K562 (cell line): ENCODE measurements around the gene ZBTB43. TPM values are rescaled to one million over a fixed set of nuclear protein-coding genes. Genes with fewer than 3 reads are reported as not detected.

ENCODE experiments used
- ATAC-seq: fragments of 200-7000 bp; cut with Tn5 transposase; 3 replicates; pipeline ENCODE4 v1.9.1; 2020; ENCODE audit warnings: moderate library complexity
- BruUV-seq: library from RNA; stranded (reverse); fragments of 400-500 nt; replicated peaks from 2 replicates; lab custom pipeline; 2021; lab: Mats Ljungman, UMichigan
- CTCF ChIA-PET: fragments of 300-600 bp; formaldehyde crosslinking; extraction: SDS; loops from one replicate; lab custom pipeline; 2021; ENCODE audit warnings: low intra/inter-chr PET ratio; lab: Yijun Ruan, JAX
- POLR2A ChIA-PET: fragments of 300-600, 350-650 bp; sonication (Branson Sonifier 250); formaldehyde crosslinking; extraction: SDS; loops from one replicate; lab custom pipeline; 2021; ENCODE audit warnings: antibody characterized with exemption, inconsistent platforms; lab: Yijun Ruan, JAX
- DNase-seq, 4 experiments: peaks; one replicate each; pipeline versions ENCODE4 v3.0.0 to v3.0.0-alpha.2; 2011 to 2018; ENCODE audit warnings: low spot score in 3 of 4, mixed read lengths in 3 of 4; ENCODE audit errors: extremely low read depth in 1 of 4
- FAIRE-seq: peaks from 2 replicates; lab custom pipeline; 2011; peaks lifted over from hg19 to GRCh38; lab: Jason Lieb, UNC
- H2AFZ ChIP-seq: 2 replicates; pipeline ENCODE4 v1.6.0; 2011; ENCODE audit warnings: low read depth, low read length, control low read depth, inconsistent platforms
- H3K27ac ChIP-seq: fragments of 200-600 bp; 3 replicates; pipeline ENCODE4 v1.8.0; 2011; ENCODE audit warnings: low read depth, mild to moderate bottlenecking, control low read depth, inconsistent platforms, low read length, moderate library complexity, mixed read lengths; ENCODE audit errors: extremely low read depth
- H3K27me3 ChIP-seq, 2 experiments: fragments of 300-600 bp in 1 of 2; 2 replicates in 1 of 2; 3 replicates in 1 of 2; pipeline versions ENCODE4 v1.6.0 to v1.8.0; 2011; ENCODE audit warnings: inconsistent platforms in 2 of 2, low read length in 2 of 2, mild to moderate bottlenecking in 1 of 2, mixed read lengths in 1 of 2, moderate library complexity in 1 of 2; ENCODE audit not compliant: control insufficient read depth in 2 of 2, insufficient read depth in 2 of 2
- H3K36me3 ChIP-seq: fragments of 300-600 bp; 3 replicates; pipeline ENCODE4 v1.8.0; 2011; ENCODE audit warnings: mild to moderate bottlenecking, low read length, inconsistent platforms; ENCODE audit not compliant: control insufficient read depth, insufficient read depth
- H3K4me1 ChIP-seq, 2 experiments: fragments of 200-600 bp in 1 of 2; replicated peaks in 1 of 2; 2 replicates in 1 of 2; 3 replicates in 1 of 2; pipeline versions ENCODE4 v1.5.1 to v1.8.0; 2011; ENCODE audit warnings: inconsistent platforms in 2 of 2, low read length in 2 of 2, mild to moderate bottlenecking in 1 of 2, mixed read lengths in 1 of 2, moderate library complexity in 1 of 2; ENCODE audit not compliant: control insufficient read depth in 2 of 2, insufficient read depth in 2 of 2
- H3K4me2 ChIP-seq: 2 replicates; pipeline ENCODE4 v1.6.1; 2011; ENCODE audit warnings: low read length, control low read depth, inconsistent platforms, mixed read lengths; ENCODE audit not compliant: insufficient read depth
- H3K4me3 ChIP-seq: fragments of 200-600 bp; sonication (generic), shearing (Covaris generic); 2 replicates; pipeline ENCODE4 v1.5.1; 2016; ENCODE audit warnings: control low read depth, inconsistent platforms
- H3K79me2 ChIP-seq: fragments of 200-600 bp; 3 replicates; pipeline ENCODE4 v1.8.0; 2011; ENCODE audit warnings: low read length, inconsistent platforms; ENCODE audit not compliant: control insufficient read depth, insufficient read depth
- H3K9ac ChIP-seq, 2 experiments: 2 replicates each; pipeline versions ENCODE4 v1.6.0 to v1.6.1; 2011; ENCODE audit warnings: low read depth in 2 of 2, low read length in 2 of 2, control low read depth in 1 of 2, inconsistent platforms in 1 of 2, mild to moderate bottlenecking in 1 of 2, mixed read lengths in 1 of 2; ENCODE audit not compliant: insufficient read depth in 1 of 2
- H3K9me1 ChIP-seq: one replicate; pipeline ENCODE4 v1.6.0; 2011; ENCODE audit warnings: inconsistent platforms, mild to moderate bottlenecking, low read length, moderate library complexity; ENCODE audit not compliant: control insufficient read depth, insufficient read depth
- H3K9me3 ChIP-seq: replicated peaks from 2 replicates; pipeline ENCODE4 v1.5.1; 2011; ENCODE audit warnings: low read depth, low read length, inconsistent platforms; ENCODE audit not compliant: control insufficient read depth, insufficient read depth
- H4K20me1 ChIP-seq: replicated peaks from 2 replicates; pipeline ENCODE4 v1.6.1; 2011; ENCODE audit warnings: low read length, inconsistent platforms, mixed read lengths; ENCODE audit not compliant: control insufficient read depth, insufficient read depth
- BCOR ChIP-seq: fragments of 450-650 bp; IDR thresholded peaks from 2 replicates; pipeline ENCODE4 v1.6.1; 2016
- DPF2 ChIP-seq: fragments of 450-650 bp; IDR thresholded peaks from 2 replicates; pipeline ENCODE4 v1.6.1; 2016
- FOXO4 ChIP-seq: fragments of 450-650 bp; formaldehyde crosslinking; IDR thresholded peaks from 2 replicates; pipeline ENCODE4 v1.4.0; 2020; ENCODE audit warnings: mild to moderate bottlenecking, moderate library complexity
- HNRNPH1 ChIP-seq: fragments of 200-400 bp; formaldehyde crosslinking; optimal IDR thresholded peaks from 2 replicates; pipeline ENCODE3; 2017; ENCODE audit warnings: low read depth, mild to moderate bottlenecking, low read length, moderate library complexity
- MLLT1 ChIP-seq, 2 experiments: fragments of 450-650 bp; IDR thresholded peaks; 2 replicates each; pipeline ENCODE4 v1.6.1; 2016
- MTA3 ChIP-seq: fragments of 450-650 bp; formaldehyde crosslinking; IDR thresholded peaks from 2 replicates; pipeline ENCODE4 v1.6.1; 2017; ENCODE audit warnings: mild to moderate bottlenecking, borderline replicate concordance
- NCOA1 ChIP-seq: fragments of 450-650 bp; IDR thresholded peaks from 2 replicates; pipeline ENCODE4 v1.6.1; 2016; ENCODE audit warnings: low read depth
- PCBP2 ChIP-seq: fragments of 200-400 bp; formaldehyde crosslinking; IDR thresholded peaks from 2 replicates; pipeline ENCODE4 v1.6.1; 2018; ENCODE audit warnings: low read length, low read depth, mild to moderate bottlenecking, moderate library complexity; ENCODE audit not compliant: poor library complexity, severe bottlenecking
- SIRT6 ChIP-seq: IDR thresholded peaks from one replicate; pipeline ENCODE4 v1.6.1; 2012; ENCODE audit warnings: low read depth, mild to moderate bottlenecking, control low read depth, inconsistent platforms, low read length, moderate library complexity
- SMARCC2 ChIP-seq: fragments of 450-650 bp; IDR thresholded peaks from 2 replicates; pipeline ENCODE4 v1.6.1; 2017; ENCODE audit warnings: antibody characterized with exemption, moderate library complexity, mild to moderate bottlenecking, low read depth
- U2AF2 ChIP-seq: fragments of 200-400 bp; formaldehyde crosslinking; optimal IDR thresholded peaks from 2 replicates; pipeline ENCODE3; 2017; ENCODE audit warnings: low read depth, mild to moderate bottlenecking, low read length
- XRCC3 ChIP-seq: fragments of 450-650 bp; IDR thresholded peaks from 2 replicates; pipeline ENCODE4 v1.6.1; 2017; ENCODE audit warnings: mild to moderate bottlenecking, moderate library complexity
- ZBTB26 ChIP-seq: fragments of 450-650 bp; formaldehyde crosslinking; IDR thresholded peaks from 2 replicates; pipeline ENCODE4 v1.4.0; 2022; ENCODE audit warnings: missing genetic modification characterization
- ZHX1 ChIP-seq: fragments of 150-350 bp; conservative IDR thresholded peaks from 2 replicates; pipeline ENCODE4 v1.6.1; 2014; ENCODE audit warnings: low read length
- ZNF175 ChIP-seq: fragments of 200-800 bp; sonication (Bioruptor generic); IDR thresholded peaks from 2 replicates; pipeline ENCODE4 v1.6.1; 2016; ENCODE audit warnings: low read depth, mild to moderate bottlenecking, missing genetic modification characterization, missing compliant biosample characterization
- ZNF212 ChIP-seq: fragments of 450-650 bp; formaldehyde crosslinking; IDR thresholded peaks from 2 replicates; pipeline ENCODE4 v1.4.0; 2020; ENCODE audit warnings: mild to moderate bottlenecking
- ZNF444 ChIP-seq: fragments of 250-450 bp; sonication (Bioruptor Pico); IDR thresholded peaks from 2 replicates; pipeline ENCODE4 v1.4.0; 2020; ENCODE audit warnings: mild to moderate bottlenecking, moderate library complexity
- ZNF780A ChIP-seq: fragments of 250-450 bp; sonication (Bioruptor Pico); IDR thresholded peaks from 2 replicates; pipeline ENCODE4 v1.5.0; 2021; ENCODE audit warnings: mild to moderate bottlenecking
- WGBS: fragments of 100-300 bp; shearing (Covaris generic); methylation state at CpG from one replicate; pipeline ENCODE4 v1.1.6; 2016; ENCODE audit warnings: low coverage, mixed read lengths; ENCODE audit not compliant: insufficient coverage; ENCODE audit errors: missing lambda C conversion rate; 5-methylcytosine and 5-hydroxymethylcytosine counted together
- in situ Hi-C: fragments of 300-500 bp; cut with MboI; formaldehyde crosslinking; loops from 4 replicates; pipeline ENCODE4 v1.15.0; 2018; ENCODE audit warnings: inconsistent platforms, mixed read lengths
- intact Hi-C: fragments of 100-400 bp; cut with micrococcal nuclease; formaldehyde crosslinking; loops from 2 replicates; pipeline ENCODE4 v1.14.2; 2022
- polyA plus RNA-seq, 8 experiments: library from polyadenylated mRNA; depleted of rRNA in 4 of 8; stranded (reverse) in 5 of 8; unstranded in 3 of 8; fragments of >200 nt; fragmentation: Nextera tagmentation in 2 of 8; fragmentation: Illumina TruSeq in 1 of 8; extraction: Ambion mirVana in 2 of 8; extraction: Trizol in 1 of 8; gene quantifications; 2 replicates each; pipeline versions ENCODE4 v1.2.1 to v1.2.3, GENCODE V29; 2011 to 2014; ENCODE audit warnings: inconsistent platforms in 1 of 8, missing spikeins in 1 of 8
- total RNA-seq, 7 experiments: library from RNA; depleted of rRNA in 6 of 7; stranded (reverse); fragments of >200 nt in 6 of 7; fragmentation: Illumina TruSeq in 2 of 7; extraction: Trizol in 2 of 7; gene quantifications; 2 replicates each; pipeline versions ENCODE4 v1.2.1 to v1.2.3, GENCODE V29; 2011 to 2021; ENCODE audit warnings: low replicate concordance in 1 of 7

Gene ZBTB43
- total and polyA plus RNA-seq, 9 of the 15 experiments (the other 6 are each of a cell fraction or from before 2014, with no cell fraction given): 3.9 to 17.2 (median 9.1) TPM

- no TSS peak for BruUV-seq
- no peak for DNase-seq
- TF ChIP-seq FOXO4 (CRISPR knock-in tag): no peak
- no peak for TF ChIP-seq ZNF175 (CRISPR knock-in tag)
- TF ChIP-seq PCBP2: no peak
- no peak for TF ChIP-seq MLLT1 (IDR thresholded peaks at IDR 0.05)
- TF ChIP-seq SMARCC2: no peak
- no peak for TF ChIP-seq XRCC3
- no peak for TF ChIP-seq MTA3
- TF ChIP-seq ZNF212 (CRISPR knock-in tag): no peak
- TF ChIP-seq ZNF780A (CRISPR knock-in tag): no peak
- no peak for TF ChIP-seq ZHX1
- TF ChIP-seq ZNF444 (CRISPR knock-in tag): no peak
- no peak for TF ChIP-seq ZBTB26
- no peak for TF ChIP-seq SIRT6
- TF ChIP-seq U2AF2: no peak
- no peak for TF ChIP-seq DPF2
- TF ChIP-seq HNRNPH1: no peak
- no peak for TF ChIP-seq NCOA1
- no peak for TF ChIP-seq BCOR
Observed at GRCh38 chr9:126838895-126839294, 34.1 kb downstream of the ZBTB43 start.

More at GRCh38 chr9:126838895-126839294, 34.1 kb downstream of the ZBTB43 start:
- H3K27me3 ChIP-seq: no peaks in the 10 kb centered on the region
- H3K4me3 ChIP-seq: no peak overlapping the region
- H4K20me1 ChIP-seq: no peaks in the 10 kb centered on the region
- no peak overlapping the region; the same call in 1 of the 2 replicates for H3K4me2 ChIP-seq
- no peak overlapping the region for H3K9ac ChIP-seq
- no peaks in the 10 kb centered on the region for H3K9me3 ChIP-seq
- peaks cover 8 to 17% of the 10 kb centered on the region in 2 experiments for H3K4me1 ChIP-seq
- peaks cover 8% of the 10 kb centered on the region for H3K9me1 ChIP-seq
- CTCF ChIA-PET: no interaction called here
- ATAC-seq (no peak), FAIRE-seq (no peak)
- H3K79me2 ChIP-seq: peaks cover 12% of the 10 kb centered on the region; the same call in 2 of the 3 replicates
- intact Hi-C loops (no loop called here), in situ Hi-C loops (no loop called here)
- 89% methylated on average over 10 of the region's 12 CpGs for WGBS
- H3K36me3 ChIP-seq: peaks cover 31% of the 10 kb centered on the region
- POLR2A ChIA-PET: interaction anchor here (0.7 to 1.2 kb wide), 3 partner anchors 10 to 24 kb away, joined by 3 read pairs; no protein-coding TSS in a partner anchor
- H3K27ac ChIP-seq: no peak overlapping the region
- no peak overlapping the region for H2AFZ ChIP-seq
